Heart right ventricle (tissue), 16 donors: Measurements from ENCODE around the gene POLA2. TPM values are rescaled to one million over a fixed set of nuclear protein-coding genes. Genes with fewer than 3 reads are reported as not detected.

Experiments used
- ATAC-seq, 8 donors: fragments of 200-7000 bp; cut with Tn5 transposase; one replicate each; pipeline ENCODE4 v1.9.1; 2020; ENCODE audit warnings: mild to moderate bottlenecking in 8 of 8, moderate library complexity in 8 of 8, moderate number of reproducible peaks in 1 of 8
- DNase-seq, 2 donors: peaks; one replicate each; pipeline ENCODE4 v3.0.0-alpha.2; 2020
- H3K27ac ChIP-seq, 10 donors: fragments of 200-600 bp; sonication (generic) in 2 of 10; one replicate each; pipeline versions ENCODE4 v1.5.0 to v1.8.0; 2020 to 2022; ENCODE audit warnings: mild to moderate bottlenecking in 3 of 10
- H3K27me3 ChIP-seq, 7 donors: fragments of 200-600 bp; one replicate each; pipeline ENCODE4 v1.8.0; 2021 to 2022; ENCODE audit warnings: mild to moderate bottlenecking in 2 of 7
- H3K36me3 ChIP-seq, 9 donors: fragments of 200-600 bp; sonication (generic) in 1 of 9; one replicate each; pipeline versions ENCODE4 v1.5.0 to v1.8.0; 2020 to 2022; ENCODE audit warnings: mild to moderate bottlenecking in 2 of 9
- H3K4me1 ChIP-seq, 9 donors: fragments of 200-600 bp; sonication (generic) in 1 of 9; one replicate each; pipeline versions ENCODE4 v1.5.0 to v1.8.0; 2020 to 2022; ENCODE audit warnings: mild to moderate bottlenecking in 4 of 9
- H3K4me3 ChIP-seq, 10 donors: fragments of 200-600 bp; sonication (generic) in 2 of 10; one replicate each; pipeline versions ENCODE4 v1.5.0 to v1.8.0; 2020 to 2022; ENCODE audit warnings: mild to moderate bottlenecking in 7 of 10, moderate library complexity in 2 of 10
- H3K9me3 ChIP-seq, 11 donors: fragments of 200-600 bp in 10 of 11; sonication (generic) in 2 of 11; one replicate each; pipeline versions ENCODE4 v1.5.0 to v1.8.0; 2013 to 2022; ENCODE audit warnings: mild to moderate bottlenecking in 2 of 11, control low read depth in 1 of 11, moderate library complexity in 1 of 11
- CTCF ChIP-seq, 9 donors: fragments of 200-600 bp; sonication (generic) in 2 of 9; IDR thresholded peaks; one replicate each; pipeline versions ENCODE4 v1.5.0 to v1.8.0; 2021 to 2022; ENCODE audit warnings: antibody characterized with exemption in 9 of 9, mild to moderate bottlenecking in 5 of 9, moderate library complexity in 1 of 9
- WGBS, 2 donors: extraction: QIAGEN DNeasy Blood & Tissue Kit; methylation state at CpG; one replicate each; pipeline ENCODE4 v1.1.7; 2013; ENCODE audit warnings: inconsistent platforms in 1 of 2; 5-methylcytosine and 5-hydroxymethylcytosine counted together
- intact Hi-C, 10 donors: fragments of 100-400 bp; cut with DNase I; formaldehyde crosslinking; loops; one replicate each; pipeline versions ENCODE4 v1.11.1 to v1.14.2; 2022
- polyA plus RNA-seq, 2 donors: library from polyadenylated mRNA; stranded (reverse); fragments of 200-250 nt; gene quantifications; one replicate each; pipeline ENCODE4 v1.2.3, GENCODE V29; 2013
- total RNA-seq, 10 donors: library from RNA; stranded (reverse); fragmentation: NEBNext Ultra II Directional in 3 of 10; extraction: Animal tissue kit (Norgen Biotek cat#: 25700) in 3 of 10; gene quantifications; one replicate each; pipeline versions ENCODE4 v1.2.1 to v1.2.4, GENCODE V29; 2021 to 2023
- donor health status: Arrhythmogenic right ventricular cardiomyopathy.
- donor health status: ischemic (EF 13 %, LVEDD 7.1; RV severe dilation, severe dysfunction).
- donor health status: healthy with polysubstance abuse.
- donor health status: DM: no; HTN: yes; CAD: no.
- donor health status: DM: no; HTN: no; CAD: no.
- donor health status: ischemic (EF 25% LVEDD 6.9; RV normal size, moderate dysfunction).
- donor health status: ischemic (EF 25% LVEDD 5.7; RV mildly dilated, moderate dysfunction).
- donor health status: healthy.
- donor health status: DM: yes; HTN: yes; CAD: no.
- donor health status: Ischemic cardiomyopathy.
- donor health status: ischemic (EF 35%, LVEDD 5.7; RV mildly dilated, moderate dysfunction).
- donor health status: nonischemic (EF 11% LVEDD 7.7; RV severe dilation, severe dysfunction).
- donor health status: DM: yes; HTN: yes; CAD: no.
- donor health status: PGD.
- donor health status: ischemic (EF 29% LVEDD 5.4; RV normal size, mild dysfunction).
- donor health status: nonischemic (EF 23%, LVEDD 6.1; RV moderate dilation, normal function).

Gene POLA2
- total and polyA plus RNA-seq, 12 donors: 2.3 to 9.4 (median 4.0) TPM

- Histone ChIP-seq H3K27me3 (peaks cover 0 to 10% (median 0%) of the 10 kb centered on the region in 7 donors), H3K27ac (peak overlapping the region in 2 of 10 donors; percentile 41 to 59), H3K36me3 (peaks cover 0 to 6% (median 0%) of the 10 kb centered on the region in 9 donors), H3K4me1 (peaks cover 7 to 73% (median 47%) of the 10 kb centered on the region in 9 donors), H3K4me3 (no peak overlapping the region), H3K9me3 (no peaks in the 10 kb centered on the region)
- no peak for ATAC-seq
- 51 to 56% methylated on average over 10 of the region's 10 CpGs for WGBS, 2 donors
- DNase-seq: peak; percentile 48 to 68
- no peak for TF ChIP-seq CTCF (IDR thresholded peaks at IDR 0.05)
- intact Hi-C loops: no loop called here
Observed at GRCh38 chr11:65310215-65310614, 48.5 kb downstream of the POLA2 start.

- intact Hi-C loops: no loop called here
- Histone ChIP-seq H3K36me3 (peaks cover 0 to under 1% (median 0%) of the 10 kb centered on the region in 9 donors), H3K4me3 (no peak overlapping the region), H3K4me1 (peaks cover 7 to 73% (median 48%) of the 10 kb centered on the region in 9 donors), H3K27ac (peak overlapping the region in 2 of 10 donors; percentile 41 to 59), H3K27me3 (peaks cover 0 to 10% (median 0%) of the 10 kb centered on the region in 7 donors), H3K9me3 (no peaks in the 10 kb centered on the region)
- no peak for TF ChIP-seq CTCF (IDR thresholded peaks at IDR 0.05)
- WGBS, 2 donors: 40 to 43% methylated on average over 6 of the region's 6 CpGs
- ATAC-seq: no peak
- peak in 1 of 2 donors; percentile 27 for DNase-seq
Observed at GRCh38 chr11:65310736-65311135, 49.0 kb downstream of the POLA2 start.

GRCh38 chr11:65311170-65311678 lies 49.5 kb downstream of the POLA2 start:
- TF ChIP-seq CTCF (IDR thresholded peaks at IDR 0.05): no peak
- ATAC-seq (peak in 1 of 8 donors; percentile 0), DNase-seq (peak in 1 of 2 donors; percentile 30)
- no peaks in the 10 kb centered on the region for H3K36me3 ChIP-seq
- intact Hi-C loops: no loop called here
- 80 to 85% methylated on average over 5 of the region's 5 CpGs for WGBS, 2 donors
- peak overlapping the region in 2 of 10 donors; percentile 19 to 41 for H3K27ac ChIP-seq
- H3K9me3 ChIP-seq: no peaks in the 10 kb centered on the region
- peaks cover 0 to 10% (median 0%) of the 10 kb centered on the region in 7 donors for H3K27me3 ChIP-seq
- peaks cover 7 to 76% (median 49%) of the 10 kb centered on the region in 9 donors for H3K4me1 ChIP-seq
- H3K4me3 ChIP-seq: no peak overlapping the region

GRCh38 chr11:65314501-65315203 lies 52.9 kb downstream of the POLA2 start, which contains the start of gene CDC42EP2:
TSS of gene CDC42EP2 (plus strand) at chr11:65314866. CDS start at chr11:65320899, 6,033 bp downstream.
- ATAC-seq (peak; percentile 87 to 97 (median 88)), DNase-seq (peak; percentile 86 to 93)
- Histone ChIP-seq H3K4me3 (peak within 1 kb of the TSS; percentile 83 to 100 (median 95)), H3K36me3 (peaks cover 0 to 7% (median 0%) of the 10 kb centered on the region in 9 donors), H3K9me3 (no peaks in the 10 kb centered on the region), H3K27me3 (peaks cover 0 to 10% (median 0%) of the 10 kb centered on the region in 7 donors), H3K4me1 (peaks cover 5 to 83% (median 62%) of the 10 kb centered on the region in 9 donors), H3K27ac (peak within 1 kb of the TSS; percentile 87 to 99 (median 96))
- intact Hi-C loops: loop anchor here in 8 of 10 donors (1.0 to 5.0 kb wide), 5 partner anchors 14 to 87 kb away; no protein-coding TSS in a partner anchor
- peak in 1 of 9 donors; percentile 18 for TF ChIP-seq CTCF (IDR thresholded peaks at IDR 0.05)
- 1% methylated on average over 61 to 74 of the region's 74 CpGs for WGBS, 2 donors
